Sigmoid colon (tissue), 7 donors: ENCODE results near the gene NACC1. TPM values are rescaled to one million over a fixed set of nuclear protein-coding genes. Genes with fewer than 3 reads are reported as not detected.

Experiments
- DNase-seq: peaks from one replicate; pipeline ENCODE4 v3.0.0-alpha.2; 2019
- H3K27ac ChIP-seq, 4 donors: fragments of 200-600 bp; sonication (generic); one replicate each; pipeline ENCODE4 v1.5.1; 2016 to 2019; ENCODE audit warnings: mild to moderate bottlenecking in 1 of 4
- H3K27me3 ChIP-seq, 3 donors: fragments of 200-600 bp; sonication (generic); one replicate each; pipeline ENCODE4 v1.5.1; 2019; ENCODE audit warnings: mild to moderate bottlenecking in 1 of 3
- H3K36me3 ChIP-seq, 4 donors: fragments of 200-600 bp; sonication (generic); one replicate each; pipeline ENCODE4 v1.5.1; 2016 to 2019
- H3K4me1 ChIP-seq, 4 donors: fragments of 200-600 bp; sonication (generic); one replicate each; pipeline ENCODE4 v1.5.1; 2017 to 2019
- H3K4me3 ChIP-seq, 4 donors: fragments of 200-600 bp; sonication (generic); one replicate each; pipeline ENCODE4 v1.5.1; 2017 to 2019; ENCODE audit warnings: mild to moderate bottlenecking in 2 of 4, moderate library complexity in 1 of 4
- H3K9me3 ChIP-seq, 4 donors: fragments of 200-600 bp in 3 of 4; sonication (generic) in 3 of 4; one replicate each; pipeline versions ENCODE4 v1.5.1 to v1.6.1; 2013 to 2019
- EP300 ChIP-seq, 4 donors: sonication (generic); formaldehyde crosslinking; IDR thresholded peaks; one replicate each; pipeline ENCODE4 v1.6.1; 2017; ENCODE audit warnings: antibody characterized with exemption in 4 of 4
- POLR2A ChIP-seq, 2 donors: fragments of 450-650 bp; IDR thresholded peaks; one replicate each; pipeline ENCODE4 v1.6.1; 2016; ENCODE audit warnings: antibody characterized with exemption in 2 of 2, mild to moderate bottlenecking in 2 of 2, moderate library complexity in 2 of 2
- POLR2AphosphoS5 ChIP-seq, 4 donors: sonication (generic); formaldehyde crosslinking; IDR thresholded peaks; one replicate each; pipeline ENCODE4 v1.6.1; 2017; ENCODE audit warnings: antibody characterized with exemption in 4 of 4
- WGBS, 2 donors: extraction: QIAGEN DNeasy Blood & Tissue Kit; methylation state at CpG; one replicate each; pipeline ENCODE4 v1.1.7; 2013; 5-methylcytosine and 5-hydroxymethylcytosine counted together
- intact Hi-C: fragments of 100-400 bp; cut with DNase I; formaldehyde crosslinking; loops from one replicate; pipeline ENCODE4 v1.15.1; 2023
- polyA plus RNA-seq, 3 donors: library from polyadenylated mRNA; stranded (reverse); fragments of 200-250 nt; gene quantifications; one replicate each; pipeline ENCODE4 v1.2.3, GENCODE V29; 2013
- total RNA-seq, 4 donors: library from RNA; depleted of rRNA; stranded (reverse); fragments of >200 nt; gene quantifications; one replicate each; pipeline ENCODE4 v1.1.0, GENCODE V29; 2016
- TF ChIP-seq, protein P1 (sequence below), 4 experiments: fragments of 450-650 bp in 3 of 4; fragments of 200-600 bp in 1 of 4; IDR thresholded peaks; one replicate each; pipeline ENCODE4 v1.5.1; 2016 to 2019; ENCODE audit warnings: antibody characterized with exemption in 4 of 4, mild to moderate bottlenecking in 3 of 4, moderate library complexity in 2 of 4
- donor health status: healthy with polysubstance abuse.
- donor health status: Bipolar disorder and iron deficiency.
- donor health status: healthy.

Gene NACC1
- total and polyA plus RNA-seq, 7 donors: 8.1 to 67.2 (median 18.8) TPM

DNA sequence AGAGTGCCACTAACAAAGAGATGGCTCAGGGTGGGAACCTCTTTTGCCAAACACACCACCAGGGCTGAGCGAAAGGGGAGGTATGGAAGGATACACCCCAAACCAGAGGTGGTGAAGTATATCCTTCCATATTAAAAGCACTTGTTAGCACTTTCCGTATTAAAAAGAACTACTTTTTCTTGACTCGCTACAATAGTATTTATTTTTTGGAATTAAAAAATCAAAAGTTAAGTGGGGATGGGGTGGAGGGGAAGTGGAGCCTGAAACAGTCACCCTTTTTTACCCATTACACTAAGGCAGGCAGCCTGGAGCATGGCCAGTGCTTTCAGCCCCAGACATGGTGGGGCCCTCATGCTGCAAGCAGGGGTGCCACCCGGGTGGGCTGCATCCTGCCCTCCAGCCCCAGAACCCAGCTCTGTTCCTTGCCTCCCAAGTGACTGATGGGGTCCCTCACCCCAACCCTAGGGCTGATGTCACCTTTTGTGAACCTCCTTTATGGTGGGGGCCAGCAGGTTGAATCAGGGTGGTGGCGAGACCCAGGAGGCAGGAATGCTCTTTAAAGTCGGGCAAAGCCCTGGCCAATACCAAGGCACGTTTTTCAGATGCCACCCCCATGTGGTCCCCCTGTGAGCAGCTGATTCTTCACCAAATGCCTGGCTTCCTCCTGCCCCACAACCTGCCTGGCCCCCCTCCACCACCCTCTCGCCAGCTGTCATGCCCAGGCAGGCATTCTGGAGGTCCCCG, 46.4 kb upstream of the NACC1 start:
- 75 to 84% methylated on average over 9 of the region's 9 CpGs for WGBS, 2 donors
- DNase-seq: no peak
- Histone ChIP-seq H3K4me1 (peaks cover 0 to 94% (median 80%) of the 10 kb centered on the region in 4 donors), H3K27me3 (no peaks in the 10 kb centered on the region), H3K9me3 (no peaks in the 10 kb centered on the region), H3K4me3 (no peak overlapping the region), H3K36me3 (peaks cover 5 to 30% (median 20%) of the 10 kb centered on the region in 4 donors), H3K27ac (peak overlapping the region; percentile 31 to 99 (median 96))
- TF ChIP-seq POLR2AphosphoS5 (IDR thresholded peaks at IDR 0.05): no peak
- no peak for TF ChIP-seq EP300 (IDR thresholded peaks at IDR 0.05)
- TF ChIP-seq, protein P1, sequence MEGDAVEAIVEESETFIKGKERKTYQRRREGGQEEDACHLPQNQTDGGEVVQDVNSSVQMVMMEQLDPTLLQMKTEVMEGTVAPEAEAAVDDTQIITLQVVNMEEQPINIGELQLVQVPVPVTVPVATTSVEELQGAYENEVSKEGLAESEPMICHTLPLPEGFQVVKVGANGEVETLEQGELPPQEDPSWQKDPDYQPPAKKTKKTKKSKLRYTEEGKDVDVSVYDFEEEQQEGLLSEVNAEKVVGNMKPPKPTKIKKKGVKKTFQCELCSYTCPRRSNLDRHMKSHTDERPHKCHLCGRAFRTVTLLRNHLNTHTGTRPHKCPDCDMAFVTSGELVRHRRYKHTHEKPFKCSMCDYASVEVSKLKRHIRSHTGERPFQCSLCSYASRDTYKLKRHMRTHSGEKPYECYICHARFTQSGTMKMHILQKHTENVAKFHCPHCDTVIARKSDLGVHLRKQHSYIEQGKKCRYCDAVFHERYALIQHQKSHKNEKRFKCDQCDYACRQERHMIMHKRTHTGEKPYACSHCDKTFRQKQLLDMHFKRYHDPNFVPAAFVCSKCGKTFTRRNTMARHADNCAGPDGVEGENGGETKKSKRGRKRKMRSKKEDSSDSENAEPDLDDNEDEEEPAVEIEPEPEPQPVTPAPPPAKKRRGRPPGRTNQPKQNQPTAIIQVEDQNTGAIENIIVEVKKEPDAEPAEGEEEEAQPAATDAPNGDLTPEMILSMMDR (IDR thresholded peaks at IDR 0.05): no peak
- no peak for TF ChIP-seq POLR2A (IDR thresholded peaks at IDR 0.05)
- intact Hi-C loops: no loop called here

DNA sequence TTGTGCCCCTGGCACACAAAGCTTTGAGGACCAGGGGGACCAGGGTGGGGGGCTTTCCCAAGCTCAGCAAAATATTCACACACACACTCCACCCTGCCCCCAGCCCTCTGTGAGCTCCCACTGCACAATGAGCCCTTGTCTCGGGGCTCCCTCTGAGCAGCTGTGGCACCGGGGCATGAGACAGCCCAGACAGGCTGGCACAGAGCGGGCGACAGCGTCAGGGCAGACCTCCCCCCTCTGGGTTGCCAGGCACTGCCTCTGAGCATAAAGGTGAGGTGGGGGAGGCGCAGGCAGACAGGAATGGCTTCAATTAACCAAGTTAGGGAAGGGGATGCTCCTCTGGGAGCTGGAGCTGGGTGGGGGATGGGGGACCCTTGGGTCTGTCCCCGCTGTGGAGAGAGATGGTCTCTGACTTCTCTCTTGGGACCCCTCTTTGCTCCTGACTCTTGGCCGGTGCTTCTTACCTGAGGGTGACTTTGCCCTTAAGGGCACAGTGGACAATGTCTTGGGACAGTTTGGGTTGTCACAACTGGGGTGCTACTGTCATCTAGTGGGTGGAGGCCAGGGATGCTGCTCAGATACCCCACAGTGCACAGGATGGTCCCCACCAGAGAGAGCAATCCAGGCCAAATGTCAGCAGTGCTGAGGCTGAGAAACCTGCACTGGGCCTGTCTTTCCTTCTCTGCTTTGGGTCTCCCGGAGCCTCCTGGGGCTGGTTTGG, 45.7 kb upstream of the NACC1 start:
- Histone ChIP-seq H3K27ac (peak overlapping the region; percentile 31 to 97 (median 95)), H3K4me3 (no peak overlapping the region), H3K9me3 (no peaks in the 10 kb centered on the region), H3K36me3 (peaks cover 5 to 32% (median 20%) of the 10 kb centered on the region in 4 donors), H3K27me3 (no peaks in the 10 kb centered on the region), H3K4me1 (peaks cover 0 to 94% (median 80%) of the 10 kb centered on the region in 4 donors)
- WGBS, 2 donors: 87 to 88% methylated on average over 9 of the region's 9 CpGs
- DNase-seq: no peak
- intact Hi-C loops: no loop called here
- TF ChIP-seq POLR2AphosphoS5 (IDR thresholded peaks at IDR 0.05) (no peak), EP300 (IDR thresholded peaks at IDR 0.05) (no peak), POLR2A (IDR thresholded peaks at IDR 0.05) (no peak)
- TF ChIP-seq, protein P1 (IDR thresholded peaks at IDR 0.05): no peak

DNA sequence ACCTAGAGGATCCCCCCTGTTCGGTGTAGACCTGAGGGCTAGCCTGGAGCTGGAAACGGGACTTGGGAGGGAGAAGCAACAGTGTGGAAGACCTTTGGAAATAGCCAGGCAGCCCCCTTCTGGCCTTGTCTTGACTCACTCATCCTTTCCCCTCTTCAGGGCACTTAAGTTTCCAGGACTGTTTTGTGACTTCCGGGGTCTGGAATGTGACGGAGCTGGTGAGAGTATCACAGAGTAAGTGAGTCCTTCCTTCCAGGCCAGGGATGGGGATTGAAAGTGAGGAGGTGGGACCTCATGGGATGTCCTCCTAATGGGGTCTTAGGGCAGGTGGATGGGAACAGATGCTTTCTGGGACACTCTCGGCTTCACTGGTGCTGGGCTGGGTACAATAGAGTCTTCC, 44.8 kb upstream of the NACC1 start:
- Histone ChIP-seq H3K36me3 (peaks cover 5 to 32% (median 20%) of the 10 kb centered on the region in 4 donors), H3K9me3 (no peaks in the 10 kb centered on the region), H3K27me3 (no peaks in the 10 kb centered on the region), H3K4me1 (peaks cover 0 to 94% (median 80%) of the 10 kb centered on the region in 4 donors), H3K27ac (peak overlapping the region in 3 of 4 donors; percentile 95 to 97 (median 95)), H3K4me3 (no peak overlapping the region)
- DNase-seq: no peak
- 88 to 93% methylated on average over 5 of the region's 5 CpGs for WGBS, 2 donors
- TF ChIP-seq POLR2AphosphoS5 (IDR thresholded peaks at IDR 0.05) (no peak), POLR2A (IDR thresholded peaks at IDR 0.05) (no peak), EP300 (IDR thresholded peaks at IDR 0.05) (no peak)
- TF ChIP-seq, protein P1 (IDR thresholded peaks at IDR 0.05): no peak
- intact Hi-C loops: no loop called here

DNA sequence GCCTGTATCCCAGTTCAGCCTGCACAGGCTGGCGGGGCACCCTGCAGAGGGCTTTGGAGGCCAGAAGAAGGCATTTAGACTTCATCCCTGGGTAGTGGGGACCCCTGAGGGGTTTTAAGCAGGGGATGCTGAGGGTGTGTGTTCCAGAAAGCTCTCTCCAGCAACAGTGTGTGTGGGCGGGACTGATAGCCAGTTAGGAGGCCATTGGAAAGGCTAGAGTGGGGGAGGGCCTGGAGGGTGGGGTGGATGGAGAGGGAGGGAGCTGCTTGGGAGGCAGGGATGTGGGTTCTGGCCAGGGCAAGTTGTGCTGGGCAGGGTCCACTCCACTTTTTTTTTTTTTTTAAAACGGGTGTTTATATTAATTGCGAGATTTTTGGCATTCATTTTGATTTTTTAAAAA, 43.7 kb upstream of the NACC1 start:
- WGBS, 2 donors: 83 to 86% methylated on average over 4 of the region's 4 CpGs
- peak overlapping the region; percentile 11 to 97 (median 95) for H3K27ac ChIP-seq
- H3K36me3 ChIP-seq: peaks cover 5 to 32% (median 20%) of the 10 kb centered on the region in 4 donors
- intact Hi-C loops: no loop called here
- TF ChIP-seq POLR2A (IDR thresholded peaks at IDR 0.05) (no peak), POLR2AphosphoS5 (IDR thresholded peaks at IDR 0.05) (no peak), EP300 (IDR thresholded peaks at IDR 0.05) (no peak)
- TF ChIP-seq, protein P1 (IDR thresholded peaks at IDR 0.05): no peak
- H3K27me3 ChIP-seq: no peaks in the 10 kb centered on the region
- no peak for DNase-seq
- peaks cover 0 to 94% (median 80%) of the 10 kb centered on the region in 4 donors for H3K4me1 ChIP-seq
- no peak overlapping the region for H3K4me3 ChIP-seq
- no peaks in the 10 kb centered on the region for H3K9me3 ChIP-seq
